Progenitor cell of endocrine pancreas (in vitro differentiated cells): Measurements from ENCODE around the gene ADI1. TPM values are rescaled to one million over a fixed set of nuclear protein-coding genes. Genes with fewer than 3 reads are reported as not detected.

Source experiments
- DNase-seq: peaks from one replicate; pipeline ENCODE4 v3.0.0; 2021; ENCODE audit warnings: low spot score; ENCODE audit not compliant: unreplicated experiment
- H3K27ac Mint-ChIP-seq: 2 replicates; pipeline ENCODE4 v1.8.0; 2021; ENCODE audit warnings: mild to moderate bottlenecking, moderate library complexity, mixed read lengths
- H3K27me3 Mint-ChIP-seq: 2 replicates; pipeline ENCODE4 v1.8.0; 2021; ENCODE audit warnings: mixed read lengths
- H3K36me3 Mint-ChIP-seq: 2 replicates; pipeline ENCODE4 v1.8.0; 2022; ENCODE audit warnings: mixed read lengths; ENCODE audit not compliant: insufficient read depth
- H3K4me1 Mint-ChIP-seq: 2 replicates; pipeline ENCODE4 v1.8.0; 2021; ENCODE audit warnings: low read depth, mixed read lengths
- H3K4me3 Mint-ChIP-seq: 2 replicates; pipeline ENCODE4 v1.8.0; 2021; ENCODE audit warnings: low read depth, mild to moderate bottlenecking, moderate library complexity, mixed read lengths
- H3K9me3 Mint-ChIP-seq: 2 replicates; pipeline ENCODE4 v1.8.0; 2021; ENCODE audit warnings: low read depth, mixed read lengths
- CTCF ChIP-seq: fragments of 200-600 bp; sonication (generic); IDR thresholded peaks from one replicate; pipeline ENCODE4 v1.5.0; 2021; ENCODE audit warnings: antibody characterized with exemption, mild to moderate bottlenecking; ENCODE audit not compliant: unreplicated experiment
- total RNA-seq: library from RNA; stranded (reverse); gene quantifications from 2 replicates; pipeline ENCODE4 v1.2.1, GENCODE V29; 2021

ADI1 gene
- total RNA-seq, 1 donor from 2014 or later, result 46.6 TPM

GRCh38 chr2:3529316-3530025, 10.1 kb upstream of the ADI1 start:
- no peak for DNase-seq
- H3K27ac Mint-ChIP-seq, result no peak overlapping the region
- H3K9me3 Mint-ChIP-seq, result no peaks in the 10 kb centered on the region
- no peaks in the 10 kb centered on the region for H3K36me3 Mint-ChIP-seq
- no peak overlapping the region for H3K4me3 Mint-ChIP-seq
- no peaks in the 10 kb centered on the region for H3K27me3 Mint-ChIP-seq
- H3K4me1 Mint-ChIP-seq, result no peaks in the 10 kb centered on the region
- no peak for TF ChIP-seq CTCF

GRCh38 chr2:3527886-3528785, 8.8 kb upstream of the ADI1 start:
- TF ChIP-seq CTCF, result no peak
- H3K9me3 Mint-ChIP-seq, result no peaks in the 10 kb centered on the region
- no peaks in the 10 kb centered on the region for H3K27me3 Mint-ChIP-seq
- H3K4me3 Mint-ChIP-seq, result no peak overlapping the region
- no peak overlapping the region for H3K27ac Mint-ChIP-seq
- no peak for DNase-seq
- H3K4me1 Mint-ChIP-seq, result peaks cover 10% of the 10 kb centered on the region
- H3K36me3 Mint-ChIP-seq, result no peaks in the 10 kb centered on the region

GRCh38 chr2:3526871-3527270, 7.5 kb upstream of the ADI1 start:
- no peak overlapping the region for H3K4me3 Mint-ChIP-seq
- H3K4me1 Mint-ChIP-seq, result peaks cover 12% of the 10 kb centered on the region
- no peak overlapping the region for H3K27ac Mint-ChIP-seq
- no peaks in the 10 kb centered on the region for H3K27me3 Mint-ChIP-seq
- H3K36me3 Mint-ChIP-seq, result no peaks in the 10 kb centered on the region
- H3K9me3 Mint-ChIP-seq, result no peaks in the 10 kb centered on the region
- no peak for DNase-seq
- TF ChIP-seq CTCF, result no peak

GRCh38 chr2:3523551-3524041, 4.3 kb upstream of the ADI1 start:
- no peak for DNase-seq
- Mint-ChIP-seq H3K27ac (no peak overlapping the region), H3K36me3 (no peaks in the 10 kb centered on the region), H3K27me3 (no peaks in the 10 kb centered on the region), H3K9me3 (no peaks in the 10 kb centered on the region), H3K4me1 (peaks cover 30% of the 10 kb centered on the region), H3K4me3 (peak overlapping the region; percentile 29)
- no peak for TF ChIP-seq CTCF

GRCh38 chr2:3522961-3523421, 3.7 kb upstream of the ADI1 start:
- Mint-ChIP-seq H3K9me3 (no peaks in the 10 kb centered on the region), H3K27ac (no peak overlapping the region), H3K36me3 (peaks cover under 1% of the 10 kb centered on the region), H3K4me1 (peaks cover 32% of the 10 kb centered on the region), H3K4me3 (no peak overlapping the region), H3K27me3 (no peaks in the 10 kb centered on the region)
- no peak for TF ChIP-seq CTCF
- no peak for DNase-seq
